Head of caudate nucleus (tissue), 42 donors: ENCODE results near the gene PRM2.
"Not testable (repeated sequence)": the region's sequence is repeated elsewhere in the genome, so short reads cannot be mapped to it uniquely, and the experiment has no call there.

Experiments used
- DNase-seq, 42 donors: peaks; one replicate each; pipeline versions ENCODE4 v3.0.0 to v3.0.0-alpha.2; 2020 to 2021; ENCODE audit warnings: mixed read lengths in 7 of 42
- intact Hi-C: fragments of 100-400 bp; cut with DNase I; formaldehyde crosslinking; loops from one replicate; pipeline ENCODE4 v1.15.0; 2022

PRM2 gene

DNA sequence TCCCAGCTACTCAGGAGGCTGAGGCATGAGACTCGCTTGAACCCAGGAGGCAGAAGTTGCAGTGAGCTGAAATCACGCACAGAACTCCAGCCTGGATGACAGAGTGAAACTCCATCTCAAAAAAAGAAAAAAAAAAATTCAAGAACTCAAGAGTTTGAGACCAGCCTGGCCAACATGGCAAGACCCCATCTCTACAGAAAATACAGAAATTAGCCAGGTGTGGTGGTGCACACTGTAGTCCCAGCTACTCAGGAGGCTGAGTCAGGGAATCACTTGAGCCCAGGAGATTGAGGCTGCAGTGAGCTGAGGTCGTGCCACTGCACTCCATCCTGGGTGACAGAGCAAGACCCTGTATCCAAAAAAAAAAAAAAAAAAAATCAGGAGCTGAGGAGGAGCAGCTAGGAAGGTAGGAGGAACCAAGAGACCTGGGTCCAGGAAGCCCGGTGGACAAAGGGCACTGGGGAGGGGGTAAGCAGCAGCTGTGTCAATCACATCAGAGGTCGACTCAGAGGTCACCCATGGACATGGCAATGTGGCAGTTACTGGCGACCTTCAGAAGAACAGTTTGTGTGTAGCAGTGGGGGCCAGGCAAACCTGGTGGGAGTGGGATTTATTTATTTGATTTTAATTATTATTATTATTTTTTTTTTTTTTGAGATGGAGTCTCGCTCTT is 15.9 kb upstream of the PRM2 start:
- DNase-seq = no peak
- intact Hi-C loops = no loop called here

DNA sequence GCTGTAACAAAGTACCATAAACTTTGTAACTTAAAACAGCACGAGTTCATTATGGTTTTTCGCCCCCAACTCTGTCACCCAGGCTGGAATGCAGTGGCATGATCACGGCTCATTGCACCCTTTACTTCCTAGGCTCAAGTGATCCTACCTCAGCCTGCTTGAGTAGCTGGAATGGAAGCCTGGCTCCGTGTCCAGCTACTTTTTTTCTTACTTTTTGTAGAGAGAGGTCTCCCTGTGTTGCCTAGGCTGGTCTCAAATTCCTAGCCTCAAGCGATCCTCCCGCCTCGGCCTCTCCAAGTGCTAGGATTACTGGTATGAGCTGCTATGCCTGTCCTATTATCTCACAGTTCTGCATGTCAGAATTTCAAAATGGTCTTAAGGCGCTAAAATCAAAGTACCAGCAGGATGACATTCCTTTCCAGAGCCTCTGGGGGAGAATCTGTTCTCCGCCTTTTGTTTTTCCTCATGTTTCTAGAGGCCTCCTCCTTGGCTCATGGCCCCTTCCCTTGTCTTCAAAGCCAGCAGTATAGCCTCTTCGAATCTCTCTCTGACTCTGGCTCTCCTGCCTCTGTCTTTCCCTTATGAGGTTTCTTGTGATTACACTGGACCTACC is 14.9 kb upstream of the PRM2 start:
- DNase-seq = no peak
- intact Hi-C loops = no loop called here

DNA sequence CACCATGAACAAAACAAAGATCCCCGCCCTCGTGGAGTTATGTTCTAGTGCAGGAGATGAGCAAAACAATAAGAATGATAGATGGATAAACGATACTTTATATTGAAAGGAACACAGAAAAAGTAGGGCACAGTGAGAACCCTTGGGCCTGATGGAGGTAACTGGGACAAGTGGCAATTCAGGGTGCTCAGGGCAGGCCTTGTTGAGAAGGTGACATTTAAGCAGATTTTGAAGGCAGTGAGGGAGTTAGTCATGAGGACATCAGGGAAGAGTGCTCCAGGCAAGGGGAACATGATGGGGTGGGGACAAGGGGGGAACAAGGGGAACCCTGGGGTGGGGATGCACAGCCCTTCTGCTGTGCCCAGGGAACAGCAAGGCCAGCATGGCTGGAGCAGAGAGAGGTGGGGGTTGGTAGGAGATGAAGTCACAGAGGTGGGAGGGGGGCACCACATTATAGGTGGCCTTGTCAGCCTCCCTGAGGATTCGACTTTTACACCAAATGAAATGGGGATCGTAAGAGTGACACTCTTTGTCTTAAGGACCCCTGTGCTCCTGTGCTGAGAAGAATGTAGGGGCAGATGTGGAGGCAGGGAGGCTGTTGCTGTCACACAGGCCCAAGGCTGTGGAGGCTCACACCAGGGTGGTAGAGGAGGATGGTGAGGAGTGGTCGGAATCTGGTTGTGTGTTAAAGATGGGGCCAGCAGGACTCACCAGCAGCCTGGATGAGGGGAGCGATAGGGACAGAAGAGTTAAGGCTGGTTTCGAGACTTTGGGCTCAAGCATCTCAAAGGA is 14.0 kb upstream of the PRM2 start:
- no peak for DNase-seq
- intact Hi-C loops = no loop called here

DNA sequence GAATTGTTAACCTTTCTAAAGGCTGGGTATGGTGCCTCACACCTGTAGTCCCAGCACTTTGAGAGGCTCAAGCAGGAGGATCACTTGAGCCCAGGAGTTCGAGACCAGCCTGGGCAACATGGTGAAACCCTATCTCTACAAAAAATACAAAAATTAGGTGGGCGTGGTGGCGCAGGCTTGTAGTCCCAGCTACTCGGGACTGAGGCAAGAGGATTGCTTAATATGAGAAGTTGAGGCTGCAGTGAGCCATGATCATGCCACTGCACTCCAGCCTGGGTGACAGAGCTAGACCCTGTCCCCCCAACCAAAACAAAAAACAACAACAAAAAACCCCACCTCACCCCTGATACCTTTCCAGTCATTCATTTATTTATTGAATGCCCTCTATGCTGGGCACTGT is 13.4 kb upstream of the PRM2 start:
- DNase-seq, intact Hi-C loops: not testable (repeated sequence)

DNA sequence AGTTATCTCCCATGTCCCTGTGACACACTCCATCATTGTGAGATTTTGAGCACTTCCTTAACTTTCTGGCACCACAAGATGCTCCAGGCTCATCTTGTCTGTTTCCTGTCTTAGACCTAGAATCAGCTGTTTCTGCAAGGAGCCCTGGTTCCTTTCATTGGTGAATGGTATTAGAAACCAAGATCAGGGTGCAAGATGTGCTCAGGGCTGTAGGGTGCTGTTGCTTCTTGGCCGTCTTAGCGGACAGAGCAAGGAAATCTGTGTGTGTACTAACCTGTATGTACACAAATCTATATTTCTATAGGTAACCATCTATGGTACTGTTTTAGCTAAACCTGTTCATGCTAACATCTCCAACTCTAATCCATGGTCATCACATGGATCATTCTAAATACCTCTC is 12.9 kb upstream of the PRM2 start:
- DNase-seq = no peak
- intact Hi-C loops = no loop called here

DNA sequence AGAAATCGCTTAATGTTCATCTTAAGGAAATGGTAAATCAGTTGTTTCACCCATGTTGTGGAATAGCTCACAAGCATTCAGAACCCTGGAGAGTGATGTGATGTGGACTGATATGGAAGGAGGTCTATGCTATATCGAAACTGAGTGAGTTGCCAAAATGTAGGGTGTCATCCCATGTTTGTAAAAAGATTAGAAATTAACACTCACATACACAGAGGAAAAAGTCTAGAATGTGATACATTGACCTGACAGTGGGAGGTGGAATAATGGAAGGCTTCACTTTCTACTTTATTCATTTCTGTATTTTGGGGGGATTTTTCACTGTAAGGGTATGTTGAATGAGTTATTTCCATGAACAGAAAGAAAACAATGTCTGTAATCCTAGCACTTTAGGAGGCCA is 9.6 kb upstream of the PRM2 start:
- intact Hi-C loops = no loop called here
- DNase-seq = no peak

DNA sequence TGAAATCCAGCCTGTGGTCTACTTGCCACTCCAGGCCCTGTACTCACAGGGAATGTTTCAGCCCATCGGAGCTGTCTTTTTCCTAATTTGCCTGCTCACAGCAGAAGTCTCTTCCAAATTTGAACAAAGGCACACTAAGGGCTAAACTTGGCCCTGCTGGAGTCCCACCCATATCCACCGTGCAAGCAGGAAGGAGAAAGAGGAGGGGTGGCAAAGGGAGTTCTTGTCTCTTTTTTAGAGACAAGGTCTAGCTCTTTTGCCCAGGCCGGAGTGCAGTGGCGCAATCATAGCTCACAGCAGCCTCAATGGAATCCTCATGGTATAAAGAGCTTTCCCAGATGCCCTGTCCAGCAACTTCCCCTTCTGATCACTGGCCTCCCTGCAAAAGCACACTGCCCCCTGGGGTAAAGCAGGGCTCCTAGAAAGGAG is 7.6 kb upstream of the PRM2 start:
- no peak for DNase-seq
- intact Hi-C loops = no loop called here

DNA sequence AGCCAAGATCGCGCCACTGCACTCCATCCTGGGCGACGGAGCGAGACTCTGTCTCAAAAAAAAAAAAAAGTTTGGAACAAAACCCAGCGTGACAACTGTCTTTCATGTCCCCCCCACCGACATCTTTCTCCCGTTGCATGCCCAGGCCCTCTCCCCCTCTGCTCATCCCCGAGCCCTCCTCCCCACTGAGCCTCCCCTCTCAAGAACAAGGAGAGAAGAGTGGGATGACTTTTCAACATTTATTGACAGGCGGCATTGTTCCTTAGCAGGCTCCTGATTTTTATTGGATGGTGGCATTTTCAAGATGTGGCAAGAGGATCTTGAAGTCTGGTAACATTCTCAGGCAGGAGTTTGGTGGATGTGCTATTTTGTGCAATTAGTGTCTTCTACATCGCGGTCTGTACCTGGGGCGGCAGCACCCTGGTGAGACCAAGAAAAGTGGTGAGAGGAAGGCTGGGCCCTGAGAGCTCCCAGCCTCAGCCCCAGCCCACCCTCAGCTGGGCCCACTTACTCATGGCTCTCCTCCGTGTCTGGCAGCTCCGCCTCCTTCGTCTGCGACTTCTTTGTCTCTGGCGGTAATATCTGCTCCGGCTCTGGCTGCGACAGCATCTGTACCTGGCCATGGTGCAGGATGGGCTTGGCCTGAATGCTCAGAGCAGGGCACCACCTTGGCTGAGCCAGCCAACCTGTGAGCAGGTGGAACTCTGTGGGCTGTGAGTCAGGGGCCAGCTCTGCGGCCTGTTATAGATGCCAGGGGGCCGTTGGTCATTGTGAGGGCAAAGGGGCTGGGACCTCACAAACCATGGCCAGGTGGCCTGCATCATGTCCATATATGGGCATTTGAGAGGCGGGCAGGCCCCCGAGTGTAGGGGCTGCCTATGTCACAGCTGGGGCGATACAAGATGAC is 4.6 kb upstream of the PRM2 start, which contains the start of gene PRM1:
Gene PRM1, minus strand, starts transcription at position 715 of the 907 bp plus-strand sequence. Its CDS starts 92 bp downstream, at position 623.
- intact Hi-C loops = no loop called here
- DNase-seq = no peak

DNA sequence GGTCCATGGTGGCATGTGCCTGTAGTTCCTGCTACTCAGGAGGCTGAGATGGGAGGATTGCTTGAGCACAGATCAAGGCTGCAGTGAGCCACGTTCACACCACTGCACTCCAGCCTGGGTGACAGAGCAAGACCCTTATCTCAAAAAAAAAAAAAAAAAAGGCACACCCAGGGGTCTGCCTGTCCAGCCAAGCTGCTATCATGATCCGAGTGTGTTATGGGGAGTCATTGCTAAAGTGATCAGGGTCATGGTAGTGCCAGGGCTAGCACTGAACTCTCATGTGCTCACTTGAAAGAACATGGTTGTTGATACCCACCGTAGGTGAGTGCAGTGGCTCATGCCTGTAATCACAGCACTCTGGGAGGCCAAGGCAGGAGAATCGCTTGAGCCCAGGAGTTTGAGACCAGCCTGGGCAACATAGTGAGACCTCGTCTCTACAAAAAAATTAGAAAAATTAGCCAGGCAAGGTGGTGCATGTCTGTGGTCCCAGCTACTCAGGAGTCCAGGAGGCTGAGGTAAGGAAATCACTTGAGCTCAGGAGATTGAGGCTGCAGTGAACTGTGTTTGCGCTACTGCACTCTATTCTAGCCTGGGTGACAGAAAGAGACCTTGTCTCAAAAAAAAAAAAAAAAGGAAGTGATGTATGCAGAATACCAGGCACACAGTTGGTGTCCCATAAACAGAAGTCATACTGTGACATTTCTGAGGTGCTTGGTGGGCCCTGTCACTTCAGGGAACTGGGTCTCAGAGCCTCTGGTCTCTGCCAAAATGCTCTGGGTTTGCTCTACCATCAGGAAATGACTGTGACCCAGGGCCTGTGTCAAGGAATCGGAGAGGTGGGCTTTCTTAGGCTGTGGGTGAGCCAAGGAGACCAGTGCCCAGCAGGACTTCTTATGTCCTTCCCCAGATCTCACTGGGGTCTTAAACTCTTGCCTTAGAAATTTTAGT is 2.7 kb upstream of the PRM2 start:
- DNase-seq = no peak
- intact Hi-C loops = no loop called here

DNA sequence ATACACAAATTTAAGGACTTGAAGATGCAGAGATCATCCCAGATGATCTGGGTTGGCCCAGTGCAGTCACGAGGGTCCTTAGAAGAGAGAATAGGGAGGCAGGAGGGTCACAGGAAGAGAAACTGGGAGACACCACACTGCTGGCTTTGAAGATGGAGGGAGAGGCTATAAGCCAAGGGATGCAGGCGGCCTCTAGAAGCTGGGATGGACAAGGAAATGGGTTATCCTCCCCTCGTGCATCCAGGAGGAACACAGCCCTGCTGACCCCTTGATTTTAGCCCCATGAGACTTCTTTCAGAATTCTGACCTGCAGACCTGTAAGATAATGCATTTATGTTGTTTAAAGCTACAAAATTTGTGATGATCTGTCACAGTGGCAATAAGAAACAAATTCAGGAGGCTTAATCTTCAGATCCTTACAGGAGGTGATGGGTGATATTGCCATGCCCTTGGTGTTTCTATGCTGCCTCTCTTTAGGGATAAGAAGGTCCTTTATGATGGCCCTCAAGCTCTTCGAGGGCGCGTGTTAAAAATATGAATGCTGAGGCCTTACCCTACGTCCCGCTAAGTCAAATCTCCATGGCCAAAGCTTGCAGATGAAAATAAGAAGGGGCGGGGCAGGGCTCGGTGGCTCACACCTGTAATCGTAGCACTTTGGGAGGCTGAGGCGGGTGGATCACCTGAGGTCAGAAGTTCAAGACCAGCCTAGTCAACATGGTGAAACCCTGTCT is 1.5 kb upstream of the PRM2 start:
- DNase-seq = no peak
- intact Hi-C loops = no loop called here

DNA sequence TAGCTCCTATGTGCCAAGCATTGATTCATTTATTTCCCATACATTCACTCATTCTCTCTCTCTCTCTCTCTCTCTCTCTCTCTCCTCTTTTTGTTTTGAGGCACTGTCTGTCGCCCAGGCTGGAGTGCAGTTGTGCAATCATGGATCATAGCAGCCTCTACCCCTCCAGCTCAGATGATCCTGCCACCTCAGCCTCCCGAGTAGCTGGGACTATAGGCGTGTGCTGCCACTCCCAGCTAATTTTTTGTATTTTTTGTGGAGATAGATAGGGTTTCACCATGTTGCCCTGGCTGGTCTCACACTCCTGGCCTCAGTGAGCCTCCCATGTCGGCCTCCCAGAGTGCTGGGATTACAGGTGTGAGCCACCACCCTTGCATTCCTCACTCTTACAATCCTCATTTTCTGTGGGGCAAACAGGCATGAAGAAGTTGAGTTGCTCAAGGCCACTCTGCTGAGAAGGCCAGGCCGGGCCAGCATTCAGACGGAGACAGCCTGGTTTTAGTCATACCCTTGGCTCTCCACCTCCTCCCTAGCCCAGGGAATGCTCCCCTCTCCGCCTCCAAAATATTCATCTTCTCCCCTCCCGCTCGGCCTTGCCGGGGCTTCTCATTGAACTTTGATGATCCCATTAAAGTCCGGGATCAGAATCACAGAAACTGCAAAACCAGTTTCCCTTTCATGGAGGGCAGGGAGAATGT is 765 bp upstream of the PRM2 start:
- intact Hi-C loops = no loop called here
- no peak for DNase-seq

DNA sequence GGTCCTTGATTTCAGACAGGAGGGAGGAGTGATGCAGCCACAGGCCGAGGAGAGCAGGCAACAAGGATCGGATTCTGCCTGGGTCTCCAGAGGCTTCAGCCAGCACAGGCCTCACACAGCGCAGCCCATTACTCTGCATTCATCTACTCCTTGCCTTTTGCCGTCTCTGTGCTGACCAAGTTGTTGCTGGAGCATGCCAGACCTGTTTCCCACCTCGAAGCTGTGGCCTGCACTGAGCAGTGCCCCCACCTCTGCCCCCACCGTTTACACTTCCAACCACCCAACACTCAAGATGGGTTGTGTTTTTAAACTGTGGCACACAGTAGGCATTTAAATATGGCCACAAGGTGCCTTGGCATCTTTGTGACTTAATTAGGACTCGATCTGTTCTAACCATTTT is 1.3 kb downstream of the PRM2 start:
- DNase-seq = no peak
- intact Hi-C loops = no loop called here

DNA sequence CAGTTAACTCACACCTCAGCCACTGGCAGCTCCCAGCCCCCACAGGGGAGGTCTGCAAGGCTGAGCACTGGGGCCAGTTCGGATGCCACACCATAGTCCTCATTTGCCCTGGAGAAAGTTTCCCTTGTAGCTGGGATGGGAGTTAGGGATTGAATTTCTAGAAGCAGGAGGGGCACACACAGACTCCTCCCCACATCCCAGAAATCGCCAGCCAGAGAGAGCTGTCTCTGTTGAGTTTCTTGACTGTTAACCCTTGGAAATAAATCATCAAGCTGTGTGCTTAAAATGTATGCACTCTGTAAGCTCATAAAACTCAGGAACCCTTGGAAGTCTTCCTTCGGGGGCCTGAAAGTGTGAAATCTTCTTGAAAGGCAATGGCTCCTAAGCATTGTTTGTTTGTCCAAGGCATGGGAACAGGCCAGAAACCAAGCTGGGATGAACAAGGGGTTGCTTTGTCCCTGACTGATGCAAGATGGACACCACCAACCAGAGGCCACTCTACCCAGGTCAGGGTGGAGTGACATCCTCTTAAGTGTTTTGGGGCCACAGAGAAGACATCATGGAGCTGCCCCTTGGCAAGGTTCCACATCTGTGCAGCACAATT is 2.5 kb downstream of the PRM2 start:
- no peak for DNase-seq

DNA sequence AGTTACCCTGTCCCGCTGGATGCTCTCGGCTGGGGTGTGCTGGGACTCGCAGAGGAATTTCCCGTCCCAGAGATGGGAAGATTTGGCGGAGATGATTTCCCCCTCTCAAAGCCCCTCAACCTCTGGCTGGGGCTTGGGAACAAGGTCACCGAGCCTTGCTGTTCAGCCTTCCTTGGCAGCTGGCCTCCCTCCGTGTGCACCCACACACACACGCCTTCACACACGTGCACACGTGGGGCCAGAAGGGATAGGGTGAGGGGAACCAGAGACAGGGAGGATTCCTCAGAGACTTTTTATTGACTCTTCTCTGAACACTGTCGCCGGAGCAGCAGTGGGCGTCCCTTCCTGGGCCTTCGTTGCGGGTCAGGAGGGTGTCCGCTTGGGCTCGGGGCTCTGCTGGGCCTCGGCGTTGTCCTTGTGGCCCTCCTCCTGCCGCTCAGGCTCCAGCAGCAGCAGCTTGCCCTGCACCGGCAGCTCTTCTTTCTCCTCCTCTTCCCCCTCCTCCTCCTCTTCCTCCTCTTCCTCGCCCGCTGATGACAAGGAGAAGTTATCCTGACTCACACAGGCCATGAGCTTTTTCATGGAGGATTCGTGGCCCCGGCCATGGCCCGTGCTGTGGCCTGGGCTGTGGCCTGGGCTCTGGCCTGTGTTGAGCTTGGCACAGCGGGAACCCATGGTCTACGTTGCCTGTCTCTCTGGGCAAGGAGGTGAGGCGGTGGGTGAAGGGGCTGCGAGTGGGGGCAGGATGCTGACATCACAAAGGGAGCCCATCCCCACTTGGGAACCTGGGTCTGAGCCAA is 3.2 kb downstream of the PRM2 start, which contains the start of gene PRM3:
Gene PRM3, minus strand, starts transcription at position 709 of the 800 bp plus-strand sequence. Its CDS starts 34 bp downstream, at position 675.
- intact Hi-C loops = no loop called here
- no peak for DNase-seq

More for the DNA sequence above, 2.5 kb downstream of the PRM2 start:
- intact Hi-C loops = no loop called here

DNA sequence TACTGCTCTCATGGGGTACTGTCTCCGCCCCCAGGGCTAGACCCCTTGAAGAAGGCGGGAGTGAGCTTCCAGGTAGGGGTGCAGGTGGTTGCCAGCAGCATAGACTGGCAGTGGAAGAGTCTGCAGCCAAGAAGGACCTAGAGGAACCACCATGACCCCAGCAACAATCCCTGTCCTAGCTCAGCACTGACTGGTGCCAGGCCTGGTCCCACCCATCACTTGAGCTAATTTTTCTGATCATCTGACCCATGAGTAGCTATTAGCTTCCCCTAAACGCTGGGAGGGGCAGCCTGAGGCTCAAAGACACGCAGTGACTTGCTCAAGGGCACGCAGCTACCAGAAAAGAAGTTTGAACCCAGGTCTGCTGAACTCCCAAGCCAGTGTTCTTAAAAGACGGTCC is 3.8 kb downstream of the PRM2 start:
- no peak for DNase-seq
- intact Hi-C loops = no loop called here

DNA sequence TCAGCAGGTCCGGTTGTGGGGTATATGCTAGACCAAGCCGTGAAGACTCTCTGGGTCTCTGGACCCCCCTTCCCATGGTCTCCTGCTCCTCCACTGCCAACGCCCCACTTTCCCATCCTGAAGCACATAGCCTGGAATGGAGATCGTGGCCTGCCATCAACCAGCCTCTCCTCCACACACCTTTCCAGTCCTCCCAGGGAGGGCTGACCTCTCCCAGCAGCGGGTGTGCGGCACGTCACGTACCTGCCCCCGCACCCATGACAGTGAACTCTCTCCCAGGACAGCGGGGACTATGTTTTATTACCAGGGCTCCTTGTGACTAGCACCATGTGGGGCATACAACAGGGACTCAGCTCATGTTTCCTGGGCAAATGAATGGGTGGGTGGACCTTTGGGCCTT is 4.7 kb downstream of the PRM2 start:
- no peak for DNase-seq
- intact Hi-C loops = no loop called here
